ENCODE results near the gene EMILIN2.
"Not testable (repeated sequence)": the region's sequence is repeated elsewhere in the genome, so short reads cannot be mapped to it uniquely, and the experiment has no call there.

The EMILIN2 gene

DNA sequence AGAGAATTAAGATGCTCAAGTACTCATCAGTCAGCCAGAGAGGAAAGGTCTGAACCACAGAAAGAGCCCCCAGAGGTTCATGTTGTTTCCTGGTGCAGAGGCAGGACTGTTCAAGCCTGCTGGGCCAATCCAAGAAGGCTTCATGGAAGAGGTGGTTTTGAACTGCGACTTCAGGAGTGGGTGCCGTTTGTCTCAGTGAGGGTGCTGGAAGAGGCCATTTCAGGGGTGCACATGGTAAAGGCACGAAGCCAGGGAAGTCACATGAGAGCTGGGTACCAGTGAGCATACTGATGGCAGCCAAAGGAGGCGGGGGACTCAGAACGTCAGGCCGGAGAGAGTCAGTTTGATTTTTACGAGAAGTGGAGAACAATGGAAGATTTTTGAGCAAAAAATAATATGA lies 55.5 kb downstream of the EMILIN2 start:
- no peak for DNase-seq

DNA sequence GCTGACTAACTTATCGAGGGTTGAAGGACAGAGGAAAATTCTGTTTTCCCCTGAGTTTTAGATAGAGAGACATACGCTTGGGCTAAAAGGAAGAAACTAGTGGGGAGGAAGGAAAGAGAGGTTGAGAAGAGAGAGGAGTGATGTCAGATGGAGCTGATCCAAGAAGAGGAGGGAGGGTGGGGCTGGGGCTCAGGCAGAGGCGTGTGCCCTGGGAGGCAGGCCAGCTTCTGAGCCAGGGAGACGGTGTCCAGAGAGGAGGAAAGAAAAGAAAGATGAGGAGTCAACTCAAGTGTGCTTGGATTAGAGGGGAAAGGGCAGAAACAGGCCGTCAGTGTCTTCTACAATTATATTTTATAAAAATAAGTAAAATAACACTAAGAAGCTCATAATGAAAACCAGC lies 56.2 kb downstream of the EMILIN2 start:
- DNase-seq, result no peak

- no peak for DNase-seq
These were observed 59.3 kb downstream of the EMILIN2 start for GRCh38 chr18:2905854-2906703.

- no peak for DNase-seq
These were observed 60.1 kb downstream of the EMILIN2 start for GRCh38 chr18:2906704-2907549.

DNA sequence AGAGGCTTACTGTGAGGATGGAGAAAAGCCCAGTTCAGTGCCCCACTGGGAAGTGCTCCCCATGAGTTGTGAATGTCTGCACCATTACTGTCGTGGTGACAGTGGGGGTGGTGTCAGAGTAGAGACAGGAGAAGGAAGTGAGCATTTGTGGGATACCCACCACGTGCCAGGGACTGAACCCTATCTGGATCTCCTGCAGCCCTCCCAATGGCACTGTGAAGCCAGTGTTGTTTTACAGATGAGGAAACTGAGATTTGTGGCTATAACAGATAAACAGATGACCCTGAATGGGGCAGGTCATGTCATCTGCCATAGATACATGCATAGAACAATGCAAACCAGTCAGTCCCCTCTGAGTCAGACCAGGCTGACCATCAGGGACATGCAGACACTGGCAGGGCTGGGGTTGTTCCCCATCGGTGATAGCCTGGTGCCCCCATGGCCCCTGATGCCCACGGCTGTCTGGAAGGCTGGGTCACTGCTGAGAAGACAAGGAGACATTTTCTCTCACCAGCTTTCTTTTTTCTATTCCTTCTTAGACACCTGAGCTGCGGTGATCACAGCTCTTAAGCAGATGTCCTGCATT lies 60.8 kb downstream of the EMILIN2 start:
- no peak for DNase-seq

DNA sequence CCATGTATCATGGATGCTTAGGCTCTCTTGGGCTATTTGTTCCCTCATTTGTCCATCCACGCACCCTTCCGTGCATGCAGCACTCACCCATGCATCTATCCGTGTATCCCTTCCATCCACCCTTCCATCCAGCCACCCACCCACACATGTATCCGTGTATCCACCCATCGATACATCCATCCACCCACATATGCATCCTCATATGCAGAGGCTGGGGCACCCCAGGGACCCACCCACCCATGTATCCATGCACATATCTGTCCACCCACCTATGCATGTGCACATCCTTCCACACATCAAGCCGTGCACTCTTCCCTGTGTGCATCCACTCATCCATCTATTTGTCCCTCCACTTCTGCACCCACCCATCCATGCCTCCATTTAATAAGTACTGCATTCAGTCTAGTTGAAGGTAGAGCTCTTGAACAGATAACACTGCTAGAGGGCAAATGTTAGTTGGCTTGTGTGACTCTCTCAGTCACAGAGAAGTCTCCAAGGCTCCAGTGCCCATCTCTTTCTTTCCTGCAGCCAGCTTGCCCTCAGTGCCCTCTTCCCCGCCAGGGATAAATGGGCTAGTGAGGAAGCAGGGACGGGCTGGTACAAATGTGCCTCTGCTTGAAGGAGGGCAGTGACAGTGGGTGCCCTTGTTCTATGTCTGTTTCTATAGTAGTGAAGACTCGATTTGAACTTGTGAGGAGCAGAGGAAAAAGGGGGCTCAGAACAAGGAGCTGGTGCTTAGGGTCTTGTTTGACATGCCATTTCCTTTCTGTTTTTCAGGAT lies 61.5 kb downstream of the EMILIN2 start:
- no peak for DNase-seq

GRCh38 chr18:2908946-2909335 lies 62.1 kb downstream of the EMILIN2 start:
- DNase-seq, result no peak

- DNase-seq, result no peak
These were observed 62.8 kb downstream of the EMILIN2 start for GRCh38 chr18:2909431-2910140.

DNA sequence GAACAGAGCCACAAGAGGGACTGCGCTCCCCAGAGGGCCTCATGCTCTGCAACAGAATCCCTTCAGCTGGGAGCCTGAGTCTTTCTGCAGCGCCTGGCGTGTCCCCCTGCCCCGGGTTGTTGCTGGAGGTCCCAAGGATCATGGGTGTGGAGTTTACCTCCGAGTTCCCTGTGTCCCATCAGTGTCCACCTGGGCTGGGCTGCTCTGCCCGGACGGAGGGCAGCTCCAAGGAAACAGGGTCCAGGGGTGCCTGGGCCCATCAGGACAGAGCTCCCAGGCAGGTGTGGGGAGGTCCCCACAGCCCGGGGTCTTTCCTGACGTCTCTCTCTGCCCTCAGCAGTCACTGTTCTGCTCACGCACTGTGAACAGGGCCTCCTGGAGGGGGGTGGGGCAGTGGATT lies 63.5 kb downstream of the EMILIN2 start:
- no peak for DNase-seq

DNA sequence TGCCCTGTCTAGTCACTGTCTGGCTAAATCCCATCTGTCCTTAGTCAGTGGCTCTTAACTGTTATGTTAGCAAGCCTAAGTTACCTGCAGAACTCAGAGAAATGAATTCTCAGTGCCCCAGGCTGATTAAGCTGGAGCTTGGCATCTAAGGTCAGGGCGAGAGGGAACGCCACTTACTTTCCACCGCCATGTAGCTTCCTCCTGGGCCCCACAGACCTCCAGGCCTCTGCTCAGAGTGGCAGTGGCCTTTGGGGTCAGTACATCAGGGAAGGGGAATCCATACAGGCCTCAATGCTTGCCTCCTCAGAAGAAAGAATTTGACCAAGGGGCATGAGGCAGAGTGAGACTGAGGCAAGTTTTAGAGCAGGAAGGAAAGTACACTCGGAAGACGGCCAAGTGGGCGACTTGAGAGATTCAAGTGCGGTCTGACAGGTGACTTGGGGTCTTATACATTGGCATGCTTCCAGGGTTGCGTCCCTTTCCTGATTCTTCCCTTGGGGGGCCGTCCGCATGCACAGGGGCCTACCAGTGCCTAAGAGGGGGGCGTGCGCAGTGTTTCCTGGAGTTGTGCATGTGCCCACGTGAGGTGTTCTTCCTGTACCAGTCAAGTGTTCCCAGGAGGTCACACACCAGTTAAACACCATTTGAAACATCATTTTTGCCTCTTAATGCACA lies 64.1 kb downstream of the EMILIN2 start:
- DNase-seq, result no peak

DNA sequence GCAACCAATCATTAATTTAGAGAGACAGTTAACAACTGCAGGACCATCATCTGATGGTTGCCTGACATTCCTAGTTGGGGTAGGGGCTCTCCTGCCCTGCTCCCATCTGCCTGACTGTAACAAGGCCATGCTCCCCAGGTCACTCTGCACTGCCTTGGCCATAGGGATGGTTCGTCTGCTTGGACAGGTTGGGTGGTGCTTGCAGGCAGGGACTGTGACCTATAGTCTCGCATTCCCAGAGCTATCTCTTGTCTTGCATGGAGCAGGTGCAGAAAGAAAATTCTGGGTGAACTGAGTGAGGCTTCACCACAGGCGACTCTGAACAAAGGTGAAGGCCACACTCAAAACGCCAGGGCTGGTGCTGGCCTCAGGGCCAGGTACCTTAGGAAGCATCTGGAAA lies 64.7 kb downstream of the EMILIN2 start:
- no peak for DNase-seq

GRCh38 chr18:2912357-2913299 lies 65.8 kb downstream of the EMILIN2 start:
- DNase-seq, result no peak

- DNase-seq, result no peak
These were observed 66.7 kb downstream of the EMILIN2 start for GRCh38 chr18:2913398-2914005.

DNA sequence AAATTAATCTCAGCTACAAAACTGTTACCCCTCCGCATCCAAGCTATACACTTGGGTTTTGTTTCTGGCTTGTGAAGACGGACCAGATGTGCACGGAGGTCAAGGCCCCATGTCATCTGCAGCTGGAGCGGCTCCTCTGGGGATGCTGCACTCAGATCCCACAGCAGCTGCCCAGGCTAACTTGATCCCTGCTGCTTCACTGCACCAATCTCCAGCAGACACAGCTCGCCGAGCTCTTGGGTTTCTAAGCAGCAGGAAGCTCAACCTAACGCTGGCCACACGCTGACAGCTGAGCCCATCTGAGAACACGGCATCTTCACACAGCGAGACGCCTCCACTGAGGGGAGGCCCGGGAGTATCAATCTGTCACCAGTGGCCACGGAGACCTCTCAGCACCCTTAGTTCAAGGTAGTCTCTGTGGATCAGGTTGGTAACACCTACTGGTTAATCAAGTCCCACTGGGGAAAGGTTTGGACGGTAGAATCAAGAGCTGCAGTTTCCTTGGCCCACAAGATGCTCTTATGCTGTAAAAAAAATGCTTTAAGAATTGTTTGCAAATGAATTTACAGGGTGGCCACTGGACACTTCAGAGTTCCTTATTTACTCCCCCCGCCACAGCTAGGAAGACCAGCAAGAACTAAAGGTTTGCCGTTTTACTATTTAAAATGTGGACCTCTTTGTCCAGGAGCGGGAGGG lies 67.5 kb downstream of the EMILIN2 start:
- no peak for DNase-seq

- DNase-seq, result no peak
These were observed 68.1 kb downstream of the EMILIN2 start for GRCh38 chr18:2914881-2915240.

- not testable (repeated sequence) for DNase-seq
These were observed 68.7 kb downstream of the EMILIN2 start for GRCh38 chr18:2915486-2915885.

DNA sequence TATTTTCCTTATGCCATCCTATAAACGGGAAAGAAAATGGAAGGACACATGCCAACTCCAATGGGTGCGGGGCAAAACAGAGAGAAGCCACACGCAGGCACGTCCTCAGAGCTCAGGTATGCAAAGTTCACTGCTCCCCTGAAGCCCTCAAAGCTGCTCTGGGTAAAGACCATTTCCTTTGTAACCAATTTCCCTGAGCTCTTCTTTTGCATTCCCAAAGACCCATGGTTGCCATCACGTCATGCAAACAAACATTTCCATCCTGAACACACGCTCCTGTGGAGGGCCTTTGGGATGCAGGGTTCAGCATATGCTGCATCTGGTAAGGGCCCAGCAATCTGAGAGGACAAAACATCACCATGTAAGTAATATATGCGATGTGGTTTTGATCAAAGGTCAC lies 69.4 kb downstream of the EMILIN2 start:
- no peak for DNase-seq

DNA sequence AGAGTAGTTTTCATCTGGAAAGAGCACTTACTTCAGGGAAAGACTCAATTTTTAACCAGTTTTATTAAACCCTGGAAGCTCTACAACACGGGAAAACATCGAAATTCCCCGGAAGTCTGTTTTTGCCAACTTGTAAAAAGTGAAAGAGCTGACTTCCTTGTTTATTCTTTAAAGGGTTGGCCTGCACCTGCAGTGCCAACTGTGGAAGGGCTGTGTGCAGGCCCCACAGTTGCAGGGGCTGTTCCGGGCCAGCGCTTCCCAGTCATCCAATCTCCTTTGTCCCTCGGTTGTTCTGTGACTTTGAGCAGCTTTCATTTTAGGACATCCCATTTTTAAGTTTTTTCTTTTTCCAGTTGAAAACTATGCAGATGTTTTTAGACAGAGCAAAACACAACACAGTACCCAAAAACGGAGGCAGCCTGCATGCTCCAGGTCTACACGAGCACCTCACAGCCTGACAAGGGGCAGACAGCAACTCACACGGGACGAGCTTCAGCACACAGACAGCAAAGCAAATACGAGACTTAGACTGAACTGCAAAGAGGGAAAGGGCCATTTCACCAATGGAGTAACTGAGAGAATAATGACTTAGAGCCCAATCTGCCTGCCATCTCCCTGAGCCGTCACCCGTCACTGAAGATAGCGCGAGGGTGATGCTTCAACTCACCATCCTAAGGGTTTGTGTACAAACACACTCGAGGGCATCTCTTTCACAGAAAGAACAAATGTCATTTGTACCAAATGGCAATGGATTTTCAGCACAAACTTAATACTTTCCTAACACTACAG lies 70.6 kb downstream of the EMILIN2 start:
- no peak for DNase-seq

Data from hippocampal formation (tissue), 2 donors.